ENCODE data around the gene VAMP1. TPM values are rescaled to one million over a fixed set of nuclear protein-coding genes. Genes with fewer than 3 reads are reported as not detected.
"Not testable (repeated sequence)": the region's sequence is repeated elsewhere in the genome, so short reads cannot be mapped to it uniquely, and the experiment has no call there.

VAMP1 gene
- total RNA-seq, 1 donor from 2014 or later = 14.0 TPM

DNA sequence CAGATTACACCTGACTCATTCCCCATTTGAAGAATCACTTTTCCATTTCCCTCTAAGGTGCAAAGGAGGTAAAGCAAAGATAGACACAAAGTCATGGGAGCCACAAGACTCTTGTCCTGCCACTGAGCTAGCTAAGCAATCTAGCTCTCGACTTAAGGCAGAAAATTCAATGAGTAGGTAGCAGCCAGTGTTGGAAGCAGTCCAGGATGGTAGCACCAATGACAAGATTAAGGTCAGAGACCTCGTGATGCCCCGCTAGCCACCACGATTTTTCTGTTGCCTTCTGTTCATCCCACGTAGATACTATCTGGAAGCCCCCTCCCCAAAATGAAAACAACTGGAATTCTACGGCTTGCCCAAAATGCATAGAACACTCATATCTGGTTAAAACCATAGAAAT, 1.4 kb downstream of the VAMP1 start:
- H3K4me3 Mint-ChIP-seq (ENCODE audit: unreplicated experiment) = peak overlapping the region; percentile 90
- H3K27ac Mint-ChIP-seq (ENCODE audit: unreplicated experiment) = no peak overlapping the region
- no peaks in the 10 kb centered on the region for H3K4me1 Mint-ChIP-seq (ENCODE audit: low read depth, unreplicated experiment)
- H3K27me3 Mint-ChIP-seq (ENCODE audit: unreplicated experiment) = peaks cover 4% of the 10 kb centered on the region
- peaks cover 4% of the 10 kb centered on the region for H3K36me3 Mint-ChIP-seq (ENCODE audit: unreplicated experiment)
- no peak for DNase-seq
- H3K9me3 Mint-ChIP-seq (ENCODE audit: unreplicated experiment) = peaks cover 12% of the 10 kb centered on the region
- TF ChIP-seq CTCF (IDR thresholded peaks at IDR 0.05; ENCODE audit: partially characterized antibody, unreplicated experiment) = no peak

GRCh38 chr12:6468283-6468575, 2.2 kb downstream of the VAMP1 start:
- Mint-ChIP-seq H3K27me3 (ENCODE audit: unreplicated experiment) (peaks cover 4% of the 10 kb centered on the region), H3K4me1 (ENCODE audit: low read depth, unreplicated experiment) (no peaks in the 10 kb centered on the region), H3K9me3 (ENCODE audit: unreplicated experiment) (peaks cover 12% of the 10 kb centered on the region), H3K27ac (ENCODE audit: unreplicated experiment) (no peak overlapping the region), H3K36me3 (ENCODE audit: unreplicated experiment) (peaks cover 9% of the 10 kb centered on the region), H3K4me3 (ENCODE audit: unreplicated experiment) (no peak overlapping the region)
- TF ChIP-seq CTCF (IDR thresholded peaks at IDR 0.05; ENCODE audit: partially characterized antibody, unreplicated experiment) = no peak
- no peak for DNase-seq

DNA sequence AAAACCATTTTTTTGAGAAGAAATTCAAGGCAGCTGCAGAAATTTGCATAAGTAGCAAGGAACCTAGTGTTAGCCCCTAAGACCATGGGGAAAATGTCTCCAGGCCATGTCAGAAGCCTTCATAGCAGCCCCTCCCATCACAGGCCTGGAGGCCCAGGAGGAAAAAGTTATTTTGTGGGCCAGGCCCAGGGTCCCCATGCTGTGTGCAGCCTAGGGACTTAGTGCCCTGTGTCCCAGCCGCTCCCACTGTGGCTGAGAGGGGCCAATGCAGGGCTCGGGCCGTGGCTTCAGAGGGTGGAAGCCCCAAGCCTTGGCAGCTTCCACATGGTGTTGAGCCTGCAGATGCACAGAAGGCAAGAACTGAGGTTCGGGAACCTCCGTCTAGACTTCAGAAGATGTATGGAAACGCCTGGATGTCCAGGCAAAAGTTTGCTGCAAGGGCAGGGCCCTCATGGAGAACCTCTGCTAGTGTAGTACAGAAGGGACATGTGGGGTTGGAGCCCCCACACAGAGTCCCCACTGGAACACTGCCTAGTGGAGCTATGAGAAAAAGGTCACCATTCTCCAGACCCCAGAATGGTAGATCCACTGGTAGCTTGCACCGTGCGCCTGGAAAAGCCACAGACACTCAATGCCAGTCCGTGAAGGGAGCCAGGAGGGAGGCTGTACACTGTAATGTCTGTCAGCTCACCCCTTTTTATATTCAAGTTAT, 2.8 kb downstream of the VAMP1 start:
- not testable (repeated sequence) for H3K4me3 Mint-ChIP-seq (ENCODE audit: unreplicated experiment); H3K4me1 Mint-ChIP-seq (ENCODE audit: low read depth, unreplicated experiment); H3K36me3 Mint-ChIP-seq (ENCODE audit: unreplicated experiment); H3K27ac Mint-ChIP-seq (ENCODE audit: unreplicated experiment); DNase-seq; H3K27me3 Mint-ChIP-seq (ENCODE audit: unreplicated experiment)
- peaks cover 12% of the 10 kb centered on the region for H3K9me3 Mint-ChIP-seq (ENCODE audit: unreplicated experiment)

DNA sequence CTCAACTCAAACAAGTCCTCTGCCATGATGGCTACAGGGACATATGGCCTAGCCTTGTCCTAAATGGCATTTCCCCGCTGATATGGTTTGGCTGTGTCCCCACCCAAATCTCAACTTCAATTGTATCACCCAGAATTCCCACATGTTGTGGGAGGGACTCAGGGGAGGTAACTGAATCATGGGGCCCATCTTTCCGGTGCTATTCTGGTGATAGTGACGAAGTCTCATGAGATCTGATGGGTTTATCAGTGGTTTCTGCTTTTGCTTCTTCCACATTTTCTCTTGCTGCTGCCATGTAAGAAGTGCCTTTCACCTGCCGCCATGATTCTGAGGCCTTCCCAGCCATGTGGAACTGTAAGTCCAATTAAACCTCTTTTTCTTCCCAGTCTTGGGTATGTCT, 3.7 kb downstream of the VAMP1 start:
- not testable (repeated sequence) for H3K27me3 Mint-ChIP-seq (ENCODE audit: unreplicated experiment); H3K27ac Mint-ChIP-seq (ENCODE audit: unreplicated experiment); H3K4me1 Mint-ChIP-seq (ENCODE audit: low read depth, unreplicated experiment); DNase-seq; H3K36me3 Mint-ChIP-seq (ENCODE audit: unreplicated experiment); H3K4me3 Mint-ChIP-seq (ENCODE audit: unreplicated experiment)
- peaks cover 12% of the 10 kb centered on the region for H3K9me3 Mint-ChIP-seq (ENCODE audit: unreplicated experiment)

- peaks cover 9% of the 10 kb centered on the region for H3K36me3 Mint-ChIP-seq (ENCODE audit: unreplicated experiment)
- no peak for TF ChIP-seq CTCF (IDR thresholded peaks at IDR 0.05; ENCODE audit: partially characterized antibody, unreplicated experiment)
- no peak overlapping the region for H3K27ac Mint-ChIP-seq (ENCODE audit: unreplicated experiment)
Measured at GRCh38 chr12:6466184-6466573, 4.3 kb downstream of the VAMP1 start.

GRCh38 chr12:6465467-6466183, 4.9 kb downstream of the VAMP1 start:
- no peak overlapping the region for H3K4me3 Mint-ChIP-seq (ENCODE audit: unreplicated experiment)
- peaks cover 9% of the 10 kb centered on the region for H3K36me3 Mint-ChIP-seq (ENCODE audit: unreplicated experiment)
- peaks cover 7% of the 10 kb centered on the region for H3K9me3 Mint-ChIP-seq (ENCODE audit: unreplicated experiment)
- no peak for DNase-seq
- H3K4me1 Mint-ChIP-seq (ENCODE audit: low read depth, unreplicated experiment) = no peaks in the 10 kb centered on the region
- no peak overlapping the region for H3K27ac Mint-ChIP-seq (ENCODE audit: unreplicated experiment)
- peak; percentile 81 for TF ChIP-seq CTCF (IDR thresholded peaks at IDR 0.05; ENCODE audit: partially characterized antibody, unreplicated experiment)
- H3K27me3 Mint-ChIP-seq (ENCODE audit: unreplicated experiment) = peaks cover 2% of the 10 kb centered on the region

More at GRCh38 chr12:6466184-6466573, 4.3 kb downstream of the VAMP1 start:
- H3K9me3 Mint-ChIP-seq (ENCODE audit: unreplicated experiment) = peaks cover 9% of the 10 kb centered on the region
- H3K4me3 Mint-ChIP-seq (ENCODE audit: unreplicated experiment) = no peak overlapping the region
- H3K4me1 Mint-ChIP-seq (ENCODE audit: low read depth, unreplicated experiment) = no peaks in the 10 kb centered on the region
- no peak for DNase-seq
- peaks cover 2% of the 10 kb centered on the region for H3K27me3 Mint-ChIP-seq (ENCODE audit: unreplicated experiment)

All from glutamatergic neuron (in vitro differentiated cells).